GDM1 (cell line): Measurements from ENCODE around the gene HSPA2.
"Not testable (repeated sequence)": the region's sequence is repeated elsewhere in the genome, so short reads cannot be mapped to it uniquely, and the experiment has no call there.

Experiments
- DNase-seq: peaks from one replicate; lab custom pipeline; 2025; lab: John Stamatoyannopoulos, UW

The HSPA2 gene

GRCh38 chr14:64515053-64515452, 25.5 kb upstream of the HSPA2 start:
- DNase-seq = no peak

GRCh38 chr14:64516969-64517368, 23.6 kb upstream of the HSPA2 start:
- DNase-seq = no peak

- not testable (repeated sequence) for DNase-seq
Measured at GRCh38 chr14:64517667-64518066, 22.9 kb upstream of the HSPA2 start.

- no peak for DNase-seq
Measured at GRCh38 chr14:64518229-64518628, 22.3 kb upstream of the HSPA2 start.

GRCh38 chr14:64520699-64521098, 19.8 kb upstream of the HSPA2 start:
- DNase-seq = no peak

- DNase-seq = no peak
Measured at GRCh38 chr14:64522591-64523355, 17.8 kb upstream of the HSPA2 start.

- DNase-seq = no peak
Measured at GRCh38 chr14:64525354-64525753, 15.2 kb upstream of the HSPA2 start.

GRCh38 chr14:64531567-64531966, 9.0 kb upstream of the HSPA2 start:
- no peak for DNase-seq

- DNase-seq = no peak
Measured at GRCh38 chr14:64536488-64537245, 3.9 kb upstream of the HSPA2 start.

GRCh38 chr14:64541261-64541971, 875 bp downstream of the HSPA2 start:
- DNase-seq = no peak

GRCh38 chr14:64541972-64542835, 1.7 kb downstream of the HSPA2 start:
- no peak for DNase-seq

- no peak for DNase-seq
Measured at GRCh38 chr14:64542836-64543201, 2.3 kb downstream of the HSPA2 start.

GRCh38 chr14:64544607-64545312, 4.2 kb downstream of the HSPA2 start:
- no peak for DNase-seq

GRCh38 chr14:64549016-64549415, 8.5 kb downstream of the HSPA2 start:
- no peak for DNase-seq

- no peak for DNase-seq
Measured at GRCh38 chr14:64549791-64550620, 9.5 kb downstream of the HSPA2 start, which contains the start of gene PPP1R36. TSS of gene PPP1R36 (plus strand) at chr14:64549961. CDS start at chr14:64549998, 37 bp downstream.

GRCh38 chr14:64550621-64551333, 10.2 kb downstream of the HSPA2 start:
- DNase-seq = no peak

- DNase-seq = no peak
Measured at GRCh38 chr14:64554556-64554955, 14.0 kb downstream of the HSPA2 start.

- DNase-seq = no peak
Measured at GRCh38 chr14:64556526-64556925, 16.0 kb downstream of the HSPA2 start.

- not testable (repeated sequence) for DNase-seq
Measured at GRCh38 chr14:64558216-64558615, 17.7 kb downstream of the HSPA2 start.

GRCh38 chr14:64561631-64562030, 21.1 kb downstream of the HSPA2 start:
- no peak for DNase-seq
